ENCODE results near the gene KCNQ1.

KCNQ1 gene

GRCh38 chr11:2825889-2826678 lies 381.3 kb downstream of the KCNQ1 start:
- DNase-seq (ENCODE audit: low read depth) = peak; percentile 99

GRCh38 chr11:2826679-2827056 lies 381.9 kb downstream of the KCNQ1 start:
- DNase-seq (ENCODE audit: low read depth) = no peak

DNA sequence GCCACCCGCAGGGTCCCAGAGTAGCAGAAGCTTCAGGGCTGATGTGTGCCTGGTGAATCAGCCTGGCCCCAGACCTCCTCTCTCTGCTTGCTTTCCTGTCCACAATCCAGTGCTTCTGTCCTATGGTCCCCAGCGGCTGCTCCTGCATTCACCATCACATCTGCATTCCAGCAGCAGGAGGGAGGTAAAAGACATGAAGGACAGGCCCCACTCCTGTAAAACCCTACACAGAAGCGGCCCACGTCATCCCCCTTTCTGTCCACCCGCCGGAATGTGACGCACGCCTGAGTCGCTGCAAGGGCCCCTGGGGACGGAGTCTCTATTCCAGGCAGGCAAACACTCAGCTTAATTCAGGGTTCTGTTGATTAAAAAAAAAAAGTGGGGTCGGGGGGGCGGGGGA lies 382.4 kb downstream of the KCNQ1 start:
- DNase-seq (ENCODE audit: low read depth) = no peak

GRCh38 chr11:2827792-2828191 lies 383.0 kb downstream of the KCNQ1 start:
- DNase-seq (ENCODE audit: low read depth) = no peak

- DNase-seq (ENCODE audit: low read depth) = no peak
Observed at GRCh38 chr11:2828585-2829330, 383.9 kb downstream of the KCNQ1 start.

DNA sequence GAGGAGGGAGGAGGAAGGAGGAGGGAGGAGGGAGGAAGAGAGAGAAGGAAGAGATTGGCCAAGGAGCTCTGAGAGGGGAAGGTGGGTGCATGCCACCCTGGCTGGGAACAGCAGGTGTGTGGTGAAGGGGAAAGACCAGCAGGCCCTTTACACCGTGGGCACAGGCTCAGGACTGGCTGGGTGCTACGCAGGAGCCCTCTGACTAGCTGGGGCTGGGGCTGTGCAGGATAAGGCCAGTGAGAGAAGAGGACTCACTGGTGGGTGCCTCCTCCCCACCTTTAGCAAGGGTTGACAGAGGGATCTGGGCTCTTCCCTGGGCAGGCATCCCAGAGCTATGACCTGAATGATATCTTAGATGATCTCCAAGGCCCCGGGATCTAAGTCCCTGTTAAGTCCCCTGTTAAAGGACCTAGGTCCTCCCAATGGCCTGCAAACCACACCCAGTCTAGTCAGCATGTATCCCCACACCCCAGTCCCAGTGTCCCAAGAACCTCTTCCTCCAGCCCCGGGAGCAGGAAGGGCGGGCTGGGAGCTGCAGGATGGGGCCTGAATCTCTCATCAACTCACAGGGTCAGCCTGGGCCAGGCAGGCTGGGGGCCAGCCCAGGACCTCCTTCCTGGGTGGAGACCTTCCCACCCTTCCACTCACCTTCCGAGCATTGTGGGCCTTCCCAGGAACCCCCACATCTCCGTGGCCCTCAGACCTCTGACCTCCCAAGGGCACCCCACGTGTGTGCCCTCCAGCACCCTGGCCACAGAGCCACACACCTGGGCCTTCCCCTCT lies 385.4 kb downstream of the KCNQ1 start:
- DNase-seq (ENCODE audit: low read depth) = no peak

- DNase-seq (ENCODE audit: low read depth) = no peak
Observed at GRCh38 chr11:2830886-2831285, 386.1 kb downstream of the KCNQ1 start.

DNA sequence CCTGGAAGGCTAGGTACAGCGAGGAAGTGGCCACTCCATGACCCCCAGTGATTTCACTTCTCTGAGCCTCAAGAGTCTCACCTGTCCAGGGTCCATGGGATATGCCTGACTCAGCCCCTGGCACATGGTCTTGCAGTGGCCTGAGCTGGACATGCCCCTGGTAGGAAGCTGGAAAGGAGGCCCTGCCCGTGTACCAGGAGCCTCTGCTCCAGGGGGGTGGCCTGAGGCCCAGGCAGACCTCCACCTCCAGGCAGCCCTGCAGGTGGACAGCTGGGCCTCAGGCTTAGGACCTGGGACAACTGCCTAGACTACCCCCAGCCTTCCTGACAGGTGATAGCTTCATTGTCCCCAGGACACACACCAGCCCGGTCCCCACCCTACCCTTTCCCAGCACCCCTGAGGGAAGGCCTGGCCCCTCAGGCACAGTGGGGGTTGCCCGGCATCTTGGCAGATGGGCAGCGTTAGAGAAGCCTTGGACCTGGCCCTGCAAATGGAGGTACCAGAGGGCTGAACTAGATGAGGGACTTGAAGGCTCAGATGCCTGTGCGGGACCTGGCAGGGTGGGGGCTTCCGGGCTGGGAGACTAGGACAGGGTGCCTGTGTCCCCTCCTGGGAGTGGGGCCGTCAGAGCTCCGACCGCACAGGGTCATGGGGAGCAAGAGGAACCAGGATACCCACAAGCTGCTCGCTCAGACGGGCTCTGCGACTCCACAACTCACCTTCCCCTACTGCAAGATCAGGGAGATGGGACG lies 387.1 kb downstream of the KCNQ1 start:
- no peak for DNase-seq (ENCODE audit: low read depth)

- no peak for DNase-seq (ENCODE audit: low read depth)
Observed at GRCh38 chr11:2832533-2833020, 387.8 kb downstream of the KCNQ1 start.

GRCh38 chr11:2833051-2833715 lies 388.4 kb downstream of the KCNQ1 start:
- DNase-seq (ENCODE audit: low read depth) = no peak

- no peak for DNase-seq (ENCODE audit: low read depth)
Observed at GRCh38 chr11:2833716-2834502, 389.1 kb downstream of the KCNQ1 start.

DNA sequence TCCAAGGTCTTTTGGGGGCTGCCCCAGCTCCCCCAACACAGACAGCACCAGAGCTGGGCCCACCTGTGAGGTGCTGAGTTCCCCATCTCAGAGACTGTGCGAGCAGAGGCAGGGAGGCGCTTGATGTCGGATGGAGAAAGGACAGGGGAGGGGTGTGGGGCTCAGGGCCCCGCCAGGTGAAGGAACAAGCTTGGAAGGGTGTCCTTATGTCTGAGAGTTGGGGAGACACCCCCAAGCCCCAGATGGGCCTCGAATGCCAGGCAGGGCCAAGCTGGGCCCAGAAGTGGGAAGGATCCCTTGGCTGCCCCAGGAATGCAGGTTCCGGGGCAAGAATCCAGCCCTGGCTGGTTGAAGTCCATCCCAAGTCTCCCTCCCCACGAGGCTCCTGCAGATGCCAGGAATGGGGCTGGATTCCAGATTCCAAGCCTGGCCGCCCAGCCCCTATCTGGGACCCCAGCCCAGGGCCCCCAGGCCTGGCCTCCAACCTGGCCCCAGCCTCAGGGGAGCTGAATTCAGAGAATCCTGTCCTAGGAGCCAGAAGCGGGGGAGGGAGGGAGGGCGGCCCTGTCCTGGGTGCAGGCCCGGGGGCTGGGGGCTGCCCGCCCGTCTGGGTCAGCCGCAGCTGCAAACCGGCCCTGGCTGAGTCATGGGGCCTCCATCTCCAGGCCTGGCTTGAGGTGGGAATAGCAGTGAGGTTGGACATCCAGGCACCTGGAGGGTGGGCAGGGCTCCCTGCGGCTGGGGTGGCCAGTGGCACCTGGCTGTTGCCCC lies 389.9 kb downstream of the KCNQ1 start:
- peak; percentile 51 for DNase-seq (ENCODE audit: low read depth)

DNA sequence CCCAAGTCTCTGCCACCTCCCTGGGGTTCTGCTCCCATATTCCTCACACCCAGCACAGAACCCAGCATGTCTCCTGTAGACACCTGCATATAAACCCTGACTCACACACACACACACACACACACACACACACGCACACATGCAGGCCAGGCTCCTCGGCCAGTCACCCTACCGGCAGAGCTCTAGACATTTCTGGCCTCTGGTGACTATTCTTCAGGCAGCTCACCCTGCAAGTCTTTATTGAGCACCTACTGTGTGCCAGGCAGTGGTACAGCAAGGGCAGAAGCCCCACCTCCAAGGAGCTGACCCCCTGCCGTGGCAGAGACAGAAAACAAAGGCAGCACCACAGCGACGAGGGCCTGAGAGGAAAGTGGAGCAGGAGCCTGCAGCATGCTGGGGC lies 390.5 kb downstream of the KCNQ1 start:
- DNase-seq (ENCODE audit: low read depth) = peak; percentile 66

DNA sequence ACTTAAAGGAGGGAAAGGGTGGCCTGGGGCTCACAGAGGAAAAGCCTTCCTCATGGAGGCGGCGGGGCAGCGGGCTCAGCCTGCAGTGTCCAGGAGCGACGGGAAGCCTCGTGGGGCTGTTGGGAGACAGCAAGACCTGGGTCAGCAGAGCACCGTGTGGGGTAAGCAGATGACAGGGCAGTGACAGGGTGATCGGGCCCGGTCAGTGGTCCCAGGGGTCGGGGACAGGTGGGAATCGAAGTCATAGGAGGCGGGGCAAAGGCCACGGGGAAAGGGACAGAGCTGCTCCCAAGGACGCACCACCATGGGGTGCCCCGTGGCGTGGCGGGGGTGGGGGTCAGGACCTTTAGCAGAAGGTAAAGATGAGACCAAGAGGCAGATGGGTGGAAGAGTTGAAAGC lies 390.9 kb downstream of the KCNQ1 start:
- no peak for DNase-seq (ENCODE audit: low read depth)

GRCh38 chr11:2836315-2837095 lies 391.7 kb downstream of the KCNQ1 start:
- no peak for DNase-seq (ENCODE audit: low read depth)

DNA sequence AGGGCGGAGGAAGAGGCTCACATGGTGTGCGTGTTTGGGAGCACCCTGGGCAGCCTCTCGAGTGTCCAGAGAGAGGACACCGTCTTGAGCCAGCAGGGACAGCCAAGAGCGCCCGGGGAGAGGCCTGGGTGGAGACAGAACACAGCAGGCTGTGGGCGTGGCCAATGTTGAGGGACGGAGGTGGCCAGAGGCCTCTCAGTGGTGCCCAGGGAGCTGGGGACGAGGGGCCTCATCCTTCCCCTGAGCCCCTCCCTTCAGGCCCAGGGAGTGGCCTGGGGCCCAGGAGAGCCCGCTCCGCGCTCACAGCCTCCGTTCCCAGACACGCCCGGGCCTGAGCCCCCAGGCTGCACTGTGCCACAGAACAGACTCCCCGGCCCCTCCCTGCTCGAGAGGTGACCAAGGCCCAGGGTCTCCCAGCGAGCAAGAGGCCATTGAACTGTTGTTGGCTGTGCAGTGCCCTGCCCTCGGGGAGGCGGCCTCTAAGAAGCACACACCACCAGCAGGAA lies 392.3 kb downstream of the KCNQ1 start:
- DNase-seq (ENCODE audit: low read depth) = peak; percentile 52

DNA sequence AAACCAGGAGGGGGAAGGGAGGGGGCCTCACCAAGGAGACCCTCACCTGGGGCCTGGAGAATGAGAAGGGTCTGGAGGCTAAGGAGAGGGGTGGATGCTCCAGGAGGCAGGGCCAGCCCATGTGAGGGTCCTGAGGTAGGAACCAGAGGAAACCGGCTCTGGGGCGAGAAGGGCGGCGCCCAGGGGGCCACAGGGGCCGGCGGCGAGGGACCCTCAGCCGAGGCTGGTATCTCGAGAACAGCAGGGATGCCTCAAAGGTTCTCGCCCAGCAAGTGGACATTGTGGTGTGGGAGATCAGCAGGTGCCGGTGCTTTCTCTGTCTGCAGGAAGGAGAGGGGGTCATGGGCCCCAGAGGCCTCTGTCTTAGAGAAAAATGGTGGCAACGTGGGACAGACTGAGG lies 392.8 kb downstream of the KCNQ1 start:
- DNase-seq (ENCODE audit: low read depth) = no peak

GRCh38 chr11:2838091-2838490 lies 393.3 kb downstream of the KCNQ1 start:
- DNase-seq (ENCODE audit: low read depth) = no peak
